HCT116 (cell line): ENCODE data around the gene GRIK3. TPM values are rescaled to one million over a fixed set of nuclear protein-coding genes. Genes with fewer than 3 reads are reported as not detected.

Experiments
- ATAC-seq: fragments of 200-7000 bp; cut with Tn5 transposase; 2 replicates; pipeline ENCODE4 v1.9.1; 2020; ENCODE audit warnings: mild to moderate bottlenecking, moderate library complexity
- BruUV-seq: library from RNA; stranded (reverse); fragments of 400-500 nt; replicated peaks from 2 replicates; lab custom pipeline; 2021; lab: Mats Ljungman, UMichigan
- CTCF ChIA-PET: fragments of 300-600 bp; sonication (Branson Sonifier 250); formaldehyde crosslinking; loops from one replicate; lab custom pipeline; 2021; ENCODE audit warnings: antibody characterized with exemption; lab: Charles Lee
- POLR2A ChIA-PET: fragments of 300-600, 350-600 bp; sonication (Branson Sonifier 250); formaldehyde crosslinking; loops from one replicate; lab custom pipeline; 2021; ENCODE audit warnings: antibody characterized with exemption; lab: Charles Lee
- RAD21 ChIA-PET, 2 experiments: fragments of 300-600 bp; sonication (Branson Sonifier 250); formaldehyde crosslinking; loops; one replicate each; lab custom pipeline; 2023; ENCODE audit warnings: low total read pairs in 2 of 2; ENCODE audit not compliant: uncharacterized antibody in 2 of 2, unreplicated experiment in 2 of 2, low non-redundant PET in 1 of 2; lab: Charles Lee
- DNase-seq: peaks from one replicate; pipeline ENCODE4 v3.0.0-alpha.2; 2010; ENCODE audit warnings: low read depth, low spot score
- H2AFZ ChIP-seq: fragments of 200-600 bp; shearing (Covaris generic), sonication (generic); 2 replicates; pipeline ENCODE4 v1.6.1; 2017; ENCODE audit warnings: low read depth, mixed run types, mixed read lengths, antibody characterized with exemption, low read length; ENCODE audit not compliant: poor library complexity, severe bottlenecking
- H3K27ac ChIP-seq: 2 replicates; pipeline ENCODE4 v1.5.1; 2012; ENCODE audit warnings: low read depth, low read length
- H3K27me3 ChIP-seq: fragments of 200-600 bp; sonication (generic); 2 replicates; pipeline ENCODE4 v1.6.1; 2016; ENCODE audit warnings: mixed run types, low read length, mixed read lengths; ENCODE audit not compliant: insufficient read depth
- H3K36me3 ChIP-seq, 2 experiments: fragments of 200-500 bp in 1 of 2; fragments of 200-600 bp in 1 of 2; sonication (Bioruptor generic) in 1 of 2; sonication (generic) in 1 of 2; 2 replicates each; pipeline versions ENCODE4 v1.5.1 to v1.6.1; 2014 to 2016; ENCODE audit warnings: low read length in 2 of 2, inconsistent platforms in 1 of 2, mixed read lengths in 1 of 2, mixed run types in 1 of 2; ENCODE audit not compliant: insufficient read depth in 2 of 2, control insufficient read depth in 1 of 2
- H3K4me1 ChIP-seq, 2 experiments: fragments of 200-600 bp in 1 of 2; sonication (generic) in 1 of 2; 2 replicates each; pipeline versions ENCODE4 v1.5.1 to v1.6.1; 2012 to 2017; ENCODE audit warnings: low read length in 2 of 2, inconsistent platforms in 1 of 2, mild to moderate bottlenecking in 1 of 2, mixed read lengths in 1 of 2, mixed run types in 1 of 2, moderate library complexity in 1 of 2; ENCODE audit not compliant: insufficient read depth in 2 of 2, control insufficient read depth in 1 of 2
- H3K4me2 ChIP-seq: fragments of 200-600 bp; sonication (generic); 2 replicates; pipeline ENCODE4 v1.6.1; 2017; ENCODE audit warnings: mixed run types, low read length, mixed read lengths
- H3K4me3 ChIP-seq, 2 experiments: fragments of 200-600 bp in 1 of 2; sonication (generic) in 1 of 2; replicated peaks in 1 of 2; 2 replicates each; pipeline ENCODE4 v1.5.1; 2011 to 2016; ENCODE audit warnings: low read length in 2 of 2, control low read depth in 1 of 2, low read depth in 1 of 2, mild to moderate bottlenecking in 1 of 2, mixed read lengths in 1 of 2, mixed run types in 1 of 2
- H3K79me2 ChIP-seq: fragments of 200-600 bp; sonication (generic); 2 replicates; pipeline ENCODE4 v1.6.1; 2017; ENCODE audit warnings: mild to moderate bottlenecking, mixed run types, low read length, moderate library complexity, mixed read lengths; ENCODE audit not compliant: insufficient read depth
- H3K9ac ChIP-seq: fragments of 200-600 bp; sonication (generic); 2 replicates; pipeline ENCODE4 v1.6.1; 2016; ENCODE audit warnings: low read length, mixed read lengths
- H3K9me2 ChIP-seq: fragments of 200-600 bp; sonication (generic), shearing (Covaris generic); 2 replicates; pipeline ENCODE4 v1.6.1; 2017; ENCODE audit warnings: mixed run types, mild to moderate bottlenecking, moderate library complexity; ENCODE audit not compliant: insufficient read depth
- H3K9me3 ChIP-seq, 2 experiments: fragments of 200-500 bp in 1 of 2; fragments of 200-600 bp in 1 of 2; sonication (Bioruptor generic) in 1 of 2; sonication (generic) in 1 of 2; 2 replicates each; pipeline ENCODE4 v1.6.1; 2014 to 2017; ENCODE audit warnings: low read length in 2 of 2, mixed read lengths in 2 of 2, inconsistent platforms in 1 of 2, low read depth in 1 of 2, mild to moderate bottlenecking in 1 of 2, mixed run types in 1 of 2, moderate library complexity in 1 of 2; ENCODE audit not compliant: control insufficient read depth in 1 of 2, insufficient read depth in 1 of 2
- H4K20me1 ChIP-seq: fragments of 200-600 bp; sonication (generic), shearing (Covaris generic); 2 replicates; pipeline ENCODE4 v1.6.1; 2017; ENCODE audit warnings: mixed run types, mild to moderate bottlenecking, moderate library complexity; ENCODE audit not compliant: insufficient read depth
- CEBPB ChIP-seq: IDR thresholded peaks from 2 replicates; pipeline ENCODE4 v1.6.1; 2012; ENCODE audit warnings: low read depth
- ELF1 ChIP-seq: IDR thresholded peaks from 2 replicates; pipeline ENCODE4 v1.6.1; 2012; ENCODE audit warnings: low read depth, borderline replicate concordance
- EZH2 ChIP-seq: fragments of 200-600 bp; sonication (generic); IDR thresholded peaks from 2 replicates; pipeline ENCODE4 v1.6.1; 2017; ENCODE audit warnings: antibody characterized with exemption, mixed run types
- FOSL1 ChIP-seq: IDR thresholded peaks from 2 replicates; pipeline ENCODE4 v1.6.1; 2012; ENCODE audit warnings: low read depth
- REST ChIP-seq: IDR thresholded peaks from 2 replicates; pipeline ENCODE4 v1.6.1; 2012; ENCODE audit warnings: low read depth
- TCF7L2 ChIP-seq: IDR thresholded peaks from 2 replicates; pipeline ENCODE4 v1.7.0; 2011; ENCODE audit warnings: borderline replicate concordance, inconsistent platforms; ENCODE audit not compliant: insufficient read depth, insufficient read length; ENCODE audit errors: extremely low read depth
- ZBTB33 ChIP-seq: IDR thresholded peaks from 2 replicates; pipeline ENCODE4 v1.6.1; 2011; ENCODE audit warnings: mild to moderate bottlenecking, low read length, moderate library complexity; ENCODE audit not compliant: insufficient replicate concordance; ENCODE audit errors: extremely low read depth
- ZFX ChIP-seq: fragments of 450-650 bp; IDR thresholded peaks from 2 replicates; pipeline ENCODE4 v1.6.1; 2017
- ZNF274 ChIP-seq: fragments of 200-500 bp; sonication (Bioruptor generic); IDR thresholded peaks from 2 replicates; pipeline ENCODE4 v1.6.1; 2014; ENCODE audit warnings: mild to moderate bottlenecking, low read depth, low read length, inconsistent platforms
- intact Hi-C: fragments of 100-400 bp; cut with micrococcal nuclease; formaldehyde crosslinking; loops from 2 replicates; pipeline ENCODE4 v1.10.0; 2022
- total RNA-seq: library from RNA; stranded (reverse); gene quantifications from one replicate; pipeline ENCODE4 v1.2.1, GENCODE V29; 2021; ENCODE audit not compliant: unreplicated experiment
- TF ChIP-seq, protein P1 (sequence below), 3 experiments: fragments of 200-600 bp in 1 of 3; sonication (generic) in 1 of 3; IDR thresholded peaks in 2 of 3; conservative IDR thresholded peaks in 1 of 3; 2 replicates each; pipeline ENCODE4 v1.5.1; 2012 to 2017; ENCODE audit warnings: low read depth in 2 of 3, low read length in 2 of 3, antibody characterized with exemption in 1 of 3, borderline replicate concordance in 1 of 3, control low read depth in 1 of 3, mild to moderate bottlenecking in 1 of 3, mixed read lengths in 1 of 3, mixed run types in 1 of 3, moderate library complexity in 1 of 3; ENCODE audit not compliant: insufficient read depth in 1 of 3
- TF ChIP-seq, protein P2 (sequence below): IDR thresholded peaks from 2 replicates; pipeline ENCODE4 v1.6.1; 2012
- TF ChIP-seq, protein P3 (sequence below): IDR thresholded peaks from 2 replicates; pipeline ENCODE4 v1.6.1; 2012

Gene GRIK3
- total RNA-seq, 1 experiment from 2014 or later = not detected

GRCh38 chr1:37031871-37032270 is 2.4 kb downstream of the GRIK3 start (continued):
- TF ChIP-seq ZBTB33 (no peak), EZH2 (no peak), TCF7L2 (no peak), FOSL1 (no peak)
- TF ChIP-seq, protein P1, sequence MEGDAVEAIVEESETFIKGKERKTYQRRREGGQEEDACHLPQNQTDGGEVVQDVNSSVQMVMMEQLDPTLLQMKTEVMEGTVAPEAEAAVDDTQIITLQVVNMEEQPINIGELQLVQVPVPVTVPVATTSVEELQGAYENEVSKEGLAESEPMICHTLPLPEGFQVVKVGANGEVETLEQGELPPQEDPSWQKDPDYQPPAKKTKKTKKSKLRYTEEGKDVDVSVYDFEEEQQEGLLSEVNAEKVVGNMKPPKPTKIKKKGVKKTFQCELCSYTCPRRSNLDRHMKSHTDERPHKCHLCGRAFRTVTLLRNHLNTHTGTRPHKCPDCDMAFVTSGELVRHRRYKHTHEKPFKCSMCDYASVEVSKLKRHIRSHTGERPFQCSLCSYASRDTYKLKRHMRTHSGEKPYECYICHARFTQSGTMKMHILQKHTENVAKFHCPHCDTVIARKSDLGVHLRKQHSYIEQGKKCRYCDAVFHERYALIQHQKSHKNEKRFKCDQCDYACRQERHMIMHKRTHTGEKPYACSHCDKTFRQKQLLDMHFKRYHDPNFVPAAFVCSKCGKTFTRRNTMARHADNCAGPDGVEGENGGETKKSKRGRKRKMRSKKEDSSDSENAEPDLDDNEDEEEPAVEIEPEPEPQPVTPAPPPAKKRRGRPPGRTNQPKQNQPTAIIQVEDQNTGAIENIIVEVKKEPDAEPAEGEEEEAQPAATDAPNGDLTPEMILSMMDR (IDR thresholded peaks at IDR 0.05 in 2 of 3, conservative IDR thresholded peaks at IDR 0.05 in 1 of 3; ENCODE audit: borderline replicate concordance in 1 of 3, insufficient read depth in 1 of 3, low read depth in 2 of 3, low read length in 2 of 3) = no peak

DNA sequence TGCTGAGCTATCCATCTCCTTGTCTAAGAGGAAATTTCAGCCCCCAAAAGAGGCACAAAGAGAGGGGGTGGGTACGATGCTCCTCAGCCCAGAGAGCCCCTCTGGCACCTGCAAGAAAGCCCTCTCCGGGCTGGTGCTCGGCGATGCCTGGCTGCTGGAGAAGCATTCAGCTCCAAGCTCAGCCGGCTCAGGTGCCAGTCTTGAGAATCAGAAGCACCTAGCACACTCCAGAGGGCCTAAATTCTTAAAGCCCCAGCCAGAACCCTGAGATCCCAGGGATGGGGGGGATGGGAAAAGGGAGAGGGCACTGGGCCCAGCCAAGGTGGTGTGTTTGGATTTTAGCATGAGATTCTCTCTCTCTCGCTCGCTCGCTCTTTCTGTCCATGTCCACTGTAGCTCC is 2.9 kb downstream of the GRIK3 start:
- CTCF ChIA-PET = no interaction called here
- POLR2A ChIA-PET = no interaction called here
- ATAC-seq (no peak), DNase-seq (no peak)
- Histone ChIP-seq H3K4me1 (no peaks in the 10 kb centered on the region), H3K36me3 (no peaks in the 10 kb centered on the region), H3K9me2 (no peaks in the 10 kb centered on the region), H3K9ac (no peak overlapping the region), H3K27ac (no peak overlapping the region), H3K4me3 (no peak overlapping the region), H4K20me1 (no peaks in the 10 kb centered on the region), H3K79me2 (no peaks in the 10 kb centered on the region), H3K9me3 (no peaks in the 10 kb centered on the region), H3K4me2 (no peak overlapping the region), H2AFZ (no peak overlapping the region), H3K27me3 (peaks cover 38% of the 10 kb centered on the region)
- intact Hi-C loops = no loop called here
- no TSS peak for BruUV-seq
- RAD21 ChIA-PET = no interaction called here
- TF ChIP-seq REST = no peak
- TF ChIP-seq ZNF274 = no peak
- no peak for TF ChIP-seq CEBPB
- TF ChIP-seq, protein P2, sequence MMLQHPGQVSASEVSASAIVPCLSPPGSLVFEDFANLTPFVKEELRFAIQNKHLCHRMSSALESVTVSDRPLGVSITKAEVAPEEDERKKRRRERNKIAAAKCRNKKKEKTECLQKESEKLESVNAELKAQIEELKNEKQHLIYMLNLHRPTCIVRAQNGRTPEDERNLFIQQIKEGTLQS = no peak
- TF ChIP-seq TCF7L2 = no peak
- TF ChIP-seq ZFX = no peak
- TF ChIP-seq, protein P3, sequence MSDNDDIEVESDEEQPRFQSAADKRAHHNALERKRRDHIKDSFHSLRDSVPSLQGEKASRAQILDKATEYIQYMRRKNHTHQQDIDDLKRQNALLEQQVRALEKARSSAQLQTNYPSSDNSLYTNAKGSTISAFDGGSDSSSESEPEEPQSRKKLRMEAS = no peak
- TF ChIP-seq, protein P1 (IDR thresholded peaks at IDR 0.05 in 2 of 3, conservative IDR thresholded peaks at IDR 0.05 in 1 of 3; ENCODE audit: borderline replicate concordance in 1 of 3, insufficient read depth in 1 of 3, low read depth in 2 of 3, low read length in 2 of 3) = no peak
- TF ChIP-seq FOSL1 = no peak
- no peak for TF ChIP-seq ELF1
